HG02798 (cell line): ENCODE data around the gene PRKCH.
A peak's percentile ranks its signal among the peaks of the same experiment; 100 is the strongest.
"Not testable (repeated sequence)": the region's sequence is repeated elsewhere in the genome, so short reads cannot be mapped to it uniquely, and the experiment has no call there.

Source experiments
- ATAC-seq: cut with Tn5 transposase; IDR thresholded peaks from one replicate; pipeline ENCODE4 v1.9.1; 2021; ENCODE audit warnings: mild to moderate bottlenecking; ENCODE audit not compliant: unreplicated experiment, poor library complexity

Gene PRKCH

GRCh38 chr14:61304688-61305087, 16.7 kb upstream of the PRKCH start:
- ATAC-seq, result no peak

- no peak for ATAC-seq
Observed at GRCh38 chr14:61308198-61308597, 13.2 kb upstream of the PRKCH start.

DNA sequence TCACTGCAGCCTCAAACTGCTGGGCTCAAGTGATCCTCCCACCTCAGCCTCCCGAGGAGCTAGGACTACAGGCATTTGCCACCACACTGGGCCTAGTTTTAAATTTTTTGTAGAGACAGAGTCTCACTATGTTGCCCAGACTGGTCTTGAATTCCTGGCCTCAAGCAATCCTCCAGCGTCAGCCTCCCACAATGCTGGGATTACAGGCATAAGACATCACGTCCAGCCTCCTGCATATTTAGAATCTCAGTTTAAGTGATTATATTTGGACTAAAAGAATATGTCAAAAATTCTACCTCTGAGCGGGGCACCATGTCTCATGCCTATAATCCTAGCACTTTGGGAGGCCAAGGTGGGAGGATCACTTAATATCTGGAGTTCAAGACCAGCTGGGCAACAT, 12.7 kb upstream of the PRKCH start:
- not testable (repeated sequence) for ATAC-seq

DNA sequence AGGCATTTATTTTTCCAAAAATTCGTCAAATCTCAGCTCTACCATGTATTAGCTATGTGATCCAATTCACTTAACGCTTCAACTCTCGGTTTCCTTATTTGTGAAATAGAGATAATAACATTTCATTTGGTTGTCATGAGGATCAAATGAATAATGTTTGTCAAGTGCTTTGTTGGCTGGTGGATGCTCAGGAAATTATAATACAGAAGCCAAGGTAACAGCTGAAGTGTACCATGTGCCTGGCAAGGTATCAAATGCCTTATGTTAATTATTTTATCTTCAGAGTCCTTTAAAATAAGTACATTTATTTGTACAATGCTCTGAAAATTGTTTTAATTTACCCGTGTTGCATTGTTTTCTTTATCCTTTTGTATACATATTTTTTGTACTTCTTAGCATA, 6.1 kb upstream of the PRKCH start:
- no peak for ATAC-seq

- ATAC-seq, result no peak
Observed at GRCh38 chr14:61319086-61319485, 2.3 kb upstream of the PRKCH start.

- no peak for ATAC-seq
Observed at GRCh38 chr14:61319706-61320105, 1.7 kb upstream of the PRKCH start.

- not testable (repeated sequence) for ATAC-seq
Observed at GRCh38 chr14:61320170-61320569, 1.2 kb upstream of the PRKCH start.

- ATAC-seq, result no peak
Observed at GRCh38 chr14:61320806-61321384, 484 bp upstream of the PRKCH start.

DNA sequence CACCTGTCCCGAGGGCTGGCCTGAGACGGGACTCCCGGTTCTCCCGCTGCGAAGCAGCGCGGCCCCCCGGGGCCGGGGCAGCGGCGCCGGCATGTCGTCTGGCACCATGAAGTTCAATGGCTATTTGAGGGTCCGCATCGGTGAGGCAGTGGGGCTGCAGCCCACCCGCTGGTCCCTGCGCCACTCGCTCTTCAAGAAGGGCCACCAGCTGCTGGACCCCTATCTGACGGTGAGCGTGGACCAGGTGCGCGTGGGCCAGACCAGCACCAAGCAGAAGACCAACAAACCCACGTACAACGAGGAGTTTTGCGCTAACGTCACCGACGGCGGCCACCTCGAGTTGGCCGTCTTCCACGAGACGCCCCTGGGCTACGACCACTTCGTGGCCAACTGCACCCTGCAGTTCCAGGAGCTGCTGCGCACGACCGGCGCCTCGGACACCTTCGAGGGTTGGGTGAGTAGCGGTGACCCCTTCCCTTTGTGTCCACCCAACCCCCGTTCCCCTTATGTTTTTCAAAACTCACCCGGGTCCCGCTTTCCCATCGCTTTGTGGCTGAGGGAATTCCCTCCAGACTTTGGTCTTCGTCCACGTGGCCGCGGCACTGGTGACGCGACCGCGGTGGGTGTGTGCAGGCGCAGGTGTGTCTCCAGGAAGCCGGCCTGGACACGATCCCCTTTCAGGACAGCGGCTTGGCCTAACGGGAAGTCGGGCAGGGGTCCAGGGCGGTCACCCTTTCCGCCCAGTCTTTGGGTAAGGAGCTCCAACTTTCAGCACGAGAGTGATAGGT, 826 bp downstream of the PRKCH start:
- peak; percentile 12 for ATAC-seq

GRCh38 chr14:61322799-61323290, 1.5 kb downstream of the PRKCH start:
- ATAC-seq, result no peak

DNA sequence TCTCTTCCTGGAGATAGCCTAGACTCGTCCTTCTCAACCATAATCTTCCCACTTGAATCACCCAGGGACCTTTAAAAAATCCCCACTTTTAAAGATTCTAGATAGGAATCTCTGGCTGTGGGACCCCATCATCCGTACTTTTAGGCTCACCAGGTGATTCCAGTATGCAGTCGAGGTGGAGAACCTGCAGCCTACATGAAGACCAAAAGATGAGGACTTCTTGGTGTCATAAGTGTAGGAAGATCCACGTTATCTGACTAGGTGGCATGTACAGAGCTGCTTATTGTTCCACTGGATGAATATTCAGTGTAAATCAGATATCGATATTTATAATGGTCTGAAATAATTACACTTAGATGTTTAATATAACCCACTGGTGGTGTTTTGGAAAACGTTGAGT, 2.6 kb downstream of the PRKCH start:
- ATAC-seq, result no peak

DNA sequence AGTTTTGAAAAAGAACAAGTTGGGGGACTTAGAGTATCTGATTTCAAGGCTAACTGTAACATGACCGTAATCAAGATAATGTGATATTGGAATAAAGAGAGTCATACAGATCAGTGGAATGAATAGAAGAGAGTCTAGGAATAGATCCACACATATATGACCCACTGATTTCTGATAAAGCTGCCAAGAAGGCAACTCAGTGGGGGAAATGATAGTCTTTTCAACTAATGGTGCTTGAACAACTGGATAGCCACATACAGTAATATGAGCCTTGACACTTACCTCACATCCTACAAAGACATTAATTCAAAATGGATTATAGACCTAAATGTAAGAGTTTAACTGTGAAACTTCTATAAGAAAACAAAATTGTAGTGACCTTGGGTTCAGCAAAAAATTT, 3.8 kb downstream of the PRKCH start:
- no peak for ATAC-seq

- no peak for ATAC-seq
Observed at GRCh38 chr14:61326146-61326545, 4.8 kb downstream of the PRKCH start.

- ATAC-seq, result no peak
Observed at GRCh38 chr14:61326847-61327246, 5.5 kb downstream of the PRKCH start.

DNA sequence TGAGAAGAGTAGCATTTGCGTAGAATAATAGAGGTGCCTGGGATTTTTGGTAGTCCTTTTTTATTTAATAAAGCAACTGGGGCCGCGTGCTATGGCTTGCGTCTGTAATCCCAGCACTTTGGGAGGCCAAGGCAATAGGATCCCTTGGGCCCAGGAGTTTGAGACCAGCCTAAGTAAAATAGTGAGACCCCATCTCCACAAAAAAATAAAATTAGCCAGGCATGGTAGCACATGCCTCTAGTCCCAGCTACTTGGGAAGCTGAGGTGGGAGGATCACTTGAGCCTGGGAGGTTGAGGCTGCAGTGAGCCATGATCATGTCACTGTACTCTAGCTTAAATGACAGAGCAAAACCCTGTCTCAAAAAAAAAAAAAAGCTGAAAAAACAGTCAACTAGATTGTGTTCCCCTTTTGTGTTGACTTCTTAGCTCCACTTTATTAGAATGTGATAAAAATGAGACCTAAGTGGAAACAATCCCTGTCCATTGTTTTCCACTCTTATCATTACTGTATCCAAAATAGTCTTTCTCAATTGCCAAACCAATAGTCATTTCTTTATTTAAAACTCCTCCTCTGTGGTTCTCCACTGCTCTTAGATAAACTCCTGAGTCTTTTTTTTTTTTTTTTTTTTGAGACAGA, 7.4 kb downstream of the PRKCH start:
- ATAC-seq, result no peak

DNA sequence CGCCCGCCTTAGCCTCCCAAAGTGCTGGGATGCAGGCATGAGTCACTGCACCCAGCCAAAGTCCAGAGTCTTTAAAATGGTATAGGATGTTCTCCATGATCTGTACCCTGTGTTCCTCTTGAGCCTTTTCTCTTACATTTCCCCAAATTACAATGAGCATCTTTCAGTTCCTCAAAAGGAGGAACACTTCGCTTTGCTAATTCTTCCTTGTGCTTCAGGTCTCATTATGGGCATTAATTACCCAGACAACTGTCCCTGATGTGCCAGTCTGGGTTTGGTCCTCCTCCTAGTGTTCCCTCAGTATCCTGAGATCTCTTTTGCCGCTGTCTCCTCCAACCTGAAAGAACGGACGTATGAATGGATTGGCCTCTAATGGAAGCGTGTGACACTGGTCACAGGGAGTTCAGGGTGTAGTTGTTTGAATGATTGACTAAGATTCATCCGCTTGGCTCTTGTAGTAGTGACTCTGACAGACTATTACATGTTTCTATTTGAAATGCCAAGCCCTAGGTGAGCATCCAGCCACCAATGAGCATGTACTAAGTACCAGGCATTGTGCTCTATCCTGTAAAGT, 8.2 kb downstream of the PRKCH start:
- peak; percentile 63 for ATAC-seq

DNA sequence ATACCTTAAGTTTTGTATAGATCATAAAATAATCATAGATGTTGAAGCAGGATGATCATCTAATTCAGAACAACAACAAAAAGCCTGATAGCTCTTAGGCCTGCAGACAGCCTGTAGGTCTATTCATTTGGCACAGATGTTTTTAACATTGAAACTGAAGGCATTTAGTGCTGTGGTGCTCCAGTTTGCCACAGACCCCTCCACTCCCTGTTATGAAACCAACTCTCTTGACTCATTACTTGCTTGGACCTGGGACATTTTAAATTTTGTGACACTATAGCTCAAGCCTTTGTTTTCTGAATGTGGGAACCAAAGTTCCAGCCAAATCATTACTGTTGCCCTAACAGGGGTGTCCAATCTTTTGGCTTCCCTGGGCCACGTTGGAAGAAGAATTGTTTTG, 9.1 kb downstream of the PRKCH start:
- no peak for ATAC-seq

DNA sequence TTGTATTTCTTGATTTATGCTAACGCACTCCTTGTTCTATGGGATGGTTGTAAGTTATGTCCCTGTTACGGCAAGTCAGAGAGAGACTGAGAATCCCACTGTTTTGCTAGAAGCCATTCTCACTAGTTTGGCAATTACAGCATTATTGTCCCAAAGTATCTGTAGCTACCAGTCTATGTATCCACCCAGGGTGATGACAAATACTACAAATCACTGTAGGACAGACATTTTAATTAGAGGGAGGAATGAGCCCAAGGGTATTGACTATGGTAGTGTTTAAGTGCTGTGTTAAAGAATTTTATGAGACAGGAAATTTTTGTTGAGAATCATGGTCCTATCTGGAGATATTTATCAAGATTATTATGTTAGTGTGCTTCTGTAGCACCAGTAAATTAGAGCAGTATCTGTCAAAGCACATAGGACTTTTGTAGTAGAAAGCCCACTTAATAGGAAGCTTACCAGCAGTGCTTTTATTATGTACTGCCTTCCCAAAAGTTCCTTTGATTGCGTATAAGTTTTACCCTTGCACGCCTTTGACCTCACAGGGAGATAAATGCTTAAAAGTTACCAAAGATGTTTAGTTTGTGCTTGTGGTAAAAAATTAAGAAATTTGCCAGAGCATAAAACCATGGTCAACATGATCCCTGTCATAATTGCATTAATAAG, 10.7 kb downstream of the PRKCH start:
- no peak for ATAC-seq

DNA sequence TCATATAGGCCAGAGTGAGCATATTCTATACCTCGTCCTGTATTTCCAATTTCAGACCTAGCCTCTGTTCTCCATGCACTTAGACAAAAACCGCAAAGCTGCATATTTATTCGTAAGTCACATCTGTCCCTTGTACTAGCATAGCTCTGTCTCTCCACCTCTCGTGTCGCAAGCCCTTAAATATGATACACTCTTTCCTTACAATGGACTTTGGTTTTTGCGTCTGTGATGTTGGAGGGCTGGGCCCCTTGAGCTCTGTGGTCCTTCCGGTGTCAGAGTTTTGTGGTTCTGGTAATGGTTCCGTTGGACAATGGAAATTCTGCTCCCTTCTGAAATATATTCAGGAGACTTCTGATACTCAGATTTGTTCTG, 11.3 kb downstream of the PRKCH start:
- ATAC-seq, result no peak

- no peak for ATAC-seq
Observed at GRCh38 chr14:61333087-61333486, 11.7 kb downstream of the PRKCH start.
